Heart left ventricle (tissue), 16 donors: ENCODE data around the gene VIL1. TPM values are rescaled to one million over a fixed set of nuclear protein-coding genes. Genes with fewer than 3 reads are reported as not detected.

Experiments used
- ATAC-seq, 4 donors: fragments of 200-7000 bp; cut with Tn5 transposase; one replicate each; pipeline ENCODE4 v1.9.1; 2020 to 2022; ENCODE audit warnings: moderate library complexity in 4 of 4, mild to moderate bottlenecking in 3 of 4, moderate number of reproducible peaks in 1 of 4
- DNase-seq, 5 donors: peaks; one replicate each; pipeline ENCODE4 v3.0.0-alpha.2; 2020
- H3K27ac ChIP-seq, 12 donors: fragments of 200-600 bp; sonication (generic) in 4 of 12; one replicate each; pipeline versions ENCODE4 v1.5.0 to v1.8.0; 2016 to 2022; ENCODE audit warnings: mild to moderate bottlenecking in 2 of 12
- H3K27me3 ChIP-seq, 9 donors: fragments of 200-600 bp; sonication (generic) in 2 of 9; one replicate each; pipeline versions ENCODE4 v1.5.1 to v1.8.0; 2016 to 2022; ENCODE audit warnings: mild to moderate bottlenecking in 3 of 9
- H3K36me3 ChIP-seq, 9 donors: fragments of 200-600 bp; sonication (generic) in 2 of 9; one replicate each; pipeline versions ENCODE4 v1.5.0 to v1.8.0; 2018 to 2022; ENCODE audit warnings: mild to moderate bottlenecking in 2 of 9
- H3K4me1 ChIP-seq, 12 donors: fragments of 200-600 bp; sonication (generic) in 4 of 12; one replicate each; pipeline versions ENCODE4 v1.5.0 to v1.8.0; 2016 to 2022; ENCODE audit warnings: mild to moderate bottlenecking in 3 of 12
- H3K4me3 ChIP-seq, 12 donors: fragments of 200-600 bp; sonication (generic) in 4 of 12; one replicate each; pipeline versions ENCODE4 v1.5.0 to v1.8.0; 2017 to 2022; ENCODE audit warnings: mild to moderate bottlenecking in 9 of 12, moderate library complexity in 4 of 12
- H3K9me3 ChIP-seq, 12 donors: fragments of 200-600 bp; sonication (generic) in 4 of 12; one replicate each; pipeline versions ENCODE4 v1.5.0 to v1.8.0; 2016 to 2022; ENCODE audit warnings: mild to moderate bottlenecking in 1 of 12
- CTCF ChIP-seq, 12 donors: fragments of 200-600 bp; sonication (generic) in 4 of 12; IDR thresholded peaks; one replicate each; pipeline versions ENCODE4 v1.5.0 to v1.8.0; 2018 to 2022; ENCODE audit warnings: antibody characterized with exemption in 12 of 12, mild to moderate bottlenecking in 5 of 12
- POLR2A ChIP-seq, 2 donors: fragments of 450-650 bp; IDR thresholded peaks; one replicate each; pipeline ENCODE4 v1.6.1; 2017; ENCODE audit warnings: antibody characterized with exemption in 2 of 2, mild to moderate bottlenecking in 2 of 2, moderate library complexity in 2 of 2
- WGBS, 4 donors: extraction: QIAGEN DNeasy Blood & Tissue Kit in 2 of 4; methylation state at CpG; one replicate each; pipeline versions ENCODE4 v1.1.5 to v1.1.7; 2013 to 2018; 5-methylcytosine and 5-hydroxymethylcytosine counted together
- intact Hi-C, 10 donors: fragments of 100-400 bp; cut with DNase I; formaldehyde crosslinking; loops; one replicate each; pipeline versions ENCODE4 v1.11.1 to v1.14.2; 2022
- polyA plus RNA-seq, 2 donors: library from polyadenylated mRNA; stranded (reverse); fragments of 200-250 nt; gene quantifications; one replicate each; pipeline ENCODE4 v1.2.3, GENCODE V29; 2013
- total RNA-seq, 9 donors: library from RNA; depleted of rRNA in 2 of 9; stranded (reverse); fragments of >200 nt in 2 of 9; fragmentation: NEBNext Ultra II Directional in 3 of 9; extraction: Animal tissue kit (Norgen Biotek cat#: 25700) in 3 of 9; gene quantifications; one replicate each; pipeline versions ENCODE4 v1.1.0 to v1.2.4, GENCODE V29; 2016 to 2023
- donor health status: ischemic (EF 13 %, LVEDD 7.1; RV severe dilation, severe dysfunction).
- donor health status: healthy with polysubstance abuse.
- donor health status: DM: no; HTN: yes; CAD: no.
- donor health status: DM: no; HTN: no; CAD: no.
- donor health status: ischemic (EF 25% LVEDD 6.9; RV normal size, moderate dysfunction).
- donor health status: ischemic (EF 25% LVEDD 5.7; RV mildly dilated, moderate dysfunction).
- donor health status: healthy.
- donor health status: DM: yes; HTN: yes; CAD: no.
- donor health status: ischemic (EF 35%, LVEDD 5.7; RV mildly dilated, moderate dysfunction).
- donor health status: nonischemic (EF 11% LVEDD 7.7; RV severe dilation, severe dysfunction).
- donor health status: DM: yes; HTN: yes; CAD: no.
- donor health status: PGD.
- donor health status: ischemic (EF 29% LVEDD 5.4; RV normal size, mild dysfunction).
- donor health status: nonischemic (EF 23%, LVEDD 6.1; RV moderate dilation, normal function).

The VIL1 gene
- total and polyA plus RNA-seq, 11 donors = 0.04 to 0.07 TPM; not detected in 9

DNA sequence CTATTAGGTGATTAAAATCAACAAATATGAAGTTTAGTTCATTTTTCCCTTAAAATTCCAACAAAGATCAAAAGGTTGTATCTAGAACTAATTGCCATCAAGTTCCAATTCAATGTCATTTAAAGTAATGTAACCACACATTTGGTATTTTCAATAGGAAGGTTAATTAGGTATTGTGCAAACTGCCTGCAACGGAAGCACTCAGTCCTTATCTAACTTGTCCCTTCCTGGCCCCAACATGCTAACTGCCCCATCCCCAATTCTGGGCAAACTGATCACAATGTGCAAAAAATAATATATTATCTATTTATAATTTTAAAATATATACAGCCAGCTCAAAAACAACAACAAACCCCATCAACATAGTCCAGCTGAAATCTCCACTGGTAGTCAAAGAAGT lies 33.2 kb downstream of the VIL1 start:
- H3K9me3 ChIP-seq = no peaks in the 10 kb centered on the region
- H3K36me3 ChIP-seq = peaks cover 0 to 79% (median 63%) of the 10 kb centered on the region in 9 donors
- no peak for ATAC-seq
- WGBS, 4 donors = 81 to 91% (median 89%) methylated on average over 1 of the region's 1 CpG
- H3K4me1 ChIP-seq = no peaks in the 10 kb centered on the region
- no peak overlapping the region for H3K4me3 ChIP-seq
- intact Hi-C loops = no loop called here
- no peaks in the 10 kb centered on the region for H3K27me3 ChIP-seq
- TF ChIP-seq CTCF (IDR thresholded peaks at IDR 0.05) = no peak
- TF ChIP-seq POLR2A (IDR thresholded peaks at IDR 0.05) = no peak
- no peak overlapping the region for H3K27ac ChIP-seq
- DNase-seq = no peak

DNA sequence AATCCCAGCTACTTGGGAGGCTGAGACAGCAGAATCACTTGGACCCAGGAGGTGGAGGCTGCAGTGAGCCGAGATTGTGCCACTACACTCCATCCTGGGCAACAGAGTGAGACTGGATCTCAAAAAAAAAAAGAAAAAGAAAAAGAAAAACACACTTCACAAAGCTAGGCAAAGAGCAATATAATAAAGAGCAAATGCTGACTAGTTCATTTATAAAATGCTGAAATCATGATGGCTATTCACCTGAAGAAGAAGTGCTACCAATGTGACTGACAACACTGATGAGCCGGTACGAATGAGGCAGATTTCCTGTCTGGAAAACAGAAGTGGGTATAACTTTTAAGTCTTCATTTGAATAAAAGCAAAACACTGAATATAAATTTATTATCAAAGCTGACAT lies 37.9 kb downstream of the VIL1 start:
- ATAC-seq = no peak
- intact Hi-C loops = loop anchor here in 1 of 10 donors (5.0 kb wide), 1 partner anchor 40 kb away; the partner anchor contains the start of gene VIL1

DNA sequence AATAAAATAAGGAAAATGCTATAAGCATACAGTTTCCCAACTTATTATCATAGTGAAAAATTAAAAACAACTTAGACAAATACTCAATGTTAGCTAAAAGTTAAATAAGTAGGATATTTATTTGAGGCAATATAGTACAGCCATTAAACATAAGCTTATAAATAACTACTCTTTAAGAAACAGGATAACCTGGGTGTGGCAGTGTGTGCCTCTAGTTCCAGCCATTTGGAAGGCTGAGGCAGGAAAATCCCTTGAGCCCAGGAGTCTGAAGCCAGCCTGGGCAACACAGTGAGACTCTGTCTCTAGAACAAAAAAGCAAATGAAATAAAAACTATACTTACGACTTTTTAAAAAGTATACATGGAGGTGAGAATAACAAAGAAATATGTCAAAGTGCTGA lies 39.7 kb downstream of the VIL1 start:
- Histone ChIP-seq H3K4me1 (peaks cover 0 to 3% (median 0%) of the 10 kb centered on the region in 12 donors), H3K4me3 (no peak overlapping the region), H3K36me3 (peaks cover 0 to 89% (median 71%) of the 10 kb centered on the region in 9 donors), H3K9me3 (no peaks in the 10 kb centered on the region), H3K27ac (no peak overlapping the region), H3K27me3 (no peaks in the 10 kb centered on the region)
- WGBS, 4 donors = 67 to 84% (median 72%) methylated on average over 1 of the region's 1 CpG
- TF ChIP-seq CTCF (IDR thresholded peaks at IDR 0.05) (no peak), POLR2A (IDR thresholded peaks at IDR 0.05) (no peak)
- intact Hi-C loops = loop anchor here in 1 of 10 donors (5.0 kb wide), 1 partner anchor 41 kb away; the partner anchor contains the start of gene VIL1
- DNase-seq = no peak
- no peak for ATAC-seq

More for the DNA sequence above, 37.9 kb downstream of the VIL1 start:
- peaks cover 0 to 3% (median 0%) of the 10 kb centered on the region in 12 donors for H3K4me1 ChIP-seq
- no peak for DNase-seq
- H3K9me3 ChIP-seq = no peaks in the 10 kb centered on the region
- no peak overlapping the region for H3K4me3 ChIP-seq
- H3K27ac ChIP-seq = no peak overlapping the region
- H3K27me3 ChIP-seq = no peaks in the 10 kb centered on the region
- WGBS, 4 donors = 90 to 95% (median 92%) methylated on average over 3 of the region's 3 CpGs
- TF ChIP-seq CTCF (IDR thresholded peaks at IDR 0.05) = no peak
- no peak for TF ChIP-seq POLR2A (IDR thresholded peaks at IDR 0.05)
- peaks cover 0 to 87% (median 73%) of the 10 kb centered on the region in 9 donors for H3K36me3 ChIP-seq

DNA sequence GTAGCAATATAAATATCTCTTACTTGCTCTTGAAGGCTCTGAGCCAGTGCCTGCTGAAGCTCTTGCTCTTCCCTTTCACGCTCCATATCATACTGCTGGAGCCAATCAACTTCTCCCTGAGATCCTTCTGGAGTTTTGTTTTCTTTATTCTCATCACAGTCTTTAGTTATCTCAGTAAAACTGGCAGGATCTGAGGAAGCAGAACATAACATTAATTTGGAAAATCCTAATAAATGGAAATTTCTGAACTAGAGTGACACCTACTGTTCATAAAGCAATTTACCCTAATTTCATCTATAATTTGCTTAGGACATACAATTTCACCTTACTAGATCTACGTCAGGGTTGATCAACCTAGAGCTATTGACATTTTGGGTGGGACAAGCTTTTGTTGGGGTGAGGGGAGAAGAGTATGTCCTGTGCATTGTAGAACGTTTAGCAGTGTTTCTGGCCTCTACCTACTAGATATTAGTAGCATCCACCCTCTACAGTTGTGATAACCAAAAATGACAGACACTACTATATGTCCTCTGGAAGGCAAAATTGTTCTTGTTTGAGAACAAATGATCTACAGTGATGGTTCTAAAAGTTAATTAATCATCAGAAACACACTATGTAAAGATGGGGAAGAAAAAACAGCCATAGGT lies 47.2 kb downstream of the VIL1 start:
- intact Hi-C loops = loop anchor here (2.0 to 10.0 kb wide), 7 partner anchors 59 to 281 kb away; partner anchors contain the start of gene TMBIM1 (in 3 of the 10)
- no peak overlapping the region for H3K27ac ChIP-seq
- H3K27me3 ChIP-seq = no peaks in the 10 kb centered on the region
- peaks cover 0 to 59% (median 33%) of the 10 kb centered on the region in 9 donors for H3K36me3 ChIP-seq
- no peaks in the 10 kb centered on the region for H3K9me3 ChIP-seq
- DNase-seq (no peak), ATAC-seq (peak in 1 of 4 donors; percentile 26)
- H3K4me1 ChIP-seq = peaks cover 0 to 5% (median 1%) of the 10 kb centered on the region in 12 donors
- TF ChIP-seq CTCF (IDR thresholded peaks at IDR 0.05) (peak; percentile 28 to 68 (median 50)), POLR2A (IDR thresholded peaks at IDR 0.05) (no peak)
- WGBS, 4 donors = 31 to 39% (median 34%) methylated on average over 3 of the region's 3 CpGs
- H3K4me3 ChIP-seq = no peak overlapping the region
